Astrocyte of the cerebellum (primary cell): ENCODE measurements around the gene EBF4.

Experiments used
- DNase-seq: peaks from one replicate; pipeline ENCODE4 v3.0.0-alpha.2; 2011; ENCODE audit warnings: low read depth
- H3K4me3 ChIP-seq: 2 replicates; pipeline ENCODE4 v1.5.1; 2011; ENCODE audit warnings: mild to moderate bottlenecking, low read depth, low read length, moderate library complexity
- CTCF ChIP-seq: IDR thresholded peaks from 2 replicates; pipeline ENCODE4 v1.5.1; 2012; ENCODE audit warnings: low read length, low read depth, moderate library complexity, mild to moderate bottlenecking; ENCODE audit errors: missing control alignments
- in situ Hi-C: cut with HindIII; loops from 2 replicates; pipeline ENCODE4 v1.10.0; 2017; ENCODE audit warnings: low sequenced_read_pairs

Gene EBF4

GRCh38 chr20:2757001-2757400 is 64.4 kb downstream of the EBF4 start:
- no peak for TF ChIP-seq CTCF
- in situ Hi-C loops: no loop called here
- DNase-seq: no peak
- no peak overlapping the region for H3K4me3 ChIP-seq

GRCh38 chr20:2757969-2758368 is 65.4 kb downstream of the EBF4 start:
- no peak for DNase-seq
- in situ Hi-C loops: no loop called here
- no peak for TF ChIP-seq CTCF
- H3K4me3 ChIP-seq: no peak overlapping the region

- in situ Hi-C loops: no loop called here
- no peak for TF ChIP-seq CTCF
- H3K4me3 ChIP-seq: no peak overlapping the region
- DNase-seq: no peak
Observed at GRCh38 chr20:2759143-2759542, 66.6 kb downstream of the EBF4 start.

GRCh38 chr20:2759603-2760296 is 67.2 kb downstream of the EBF4 start:
- in situ Hi-C loops: no loop called here
- no peak for DNase-seq
- H3K4me3 ChIP-seq: no peak overlapping the region
- no peak for TF ChIP-seq CTCF

- in situ Hi-C loops: no loop called here
- no peak for DNase-seq
- TF ChIP-seq CTCF: no peak
- H3K4me3 ChIP-seq: no peak overlapping the region
Observed at GRCh38 chr20:2760297-2760951, 67.8 kb downstream of the EBF4 start.

- TF ChIP-seq CTCF: no peak
- DNase-seq: no peak
- H3K4me3 ChIP-seq: no peak overlapping the region
- in situ Hi-C loops: no loop called here
Observed at GRCh38 chr20:2760952-2761305, 68.3 kb downstream of the EBF4 start.
